ENCODE data around the gene KCNK15. TPM values are rescaled to one million over a fixed set of nuclear protein-coding genes. Genes with fewer than 3 reads are reported as not detected.

Gene KCNK15
- total RNA-seq (2022; extraction: Qiagen RNA extraction) = 0.45 to 0.87 TPM (median 0.54 TPM) in 5 replicates

GRCh38 chr20:44745598-44746366, at the start of gene KCNK15:
KCNK15 (plus strand) TSS chr20:44745865; CDS start chr20:44745911, 46 bp downstream.

GRCh38 chr20:44714701-44715498, 30.8 kb upstream of the KCNK15 start, which contains the start of gene CCN5:
CCN5 (plus strand) TSS chr20:44715369; CDS start chr20:44715391, 22 bp downstream.

Other genes with a start within 250 kb of the KCNK15 start
- gene SERINC3, start 223.8 kb upstream of the KCNK15 start, total RNA-seq (2022; extraction: Qiagen RNA extraction) = 71.0 to 91.1 TPM (median 80.0 TPM) in 5 replicates
- 37.1 to 43.1 TPM (median 39.8 TPM) in 5 replicates for gene PKIG, start 163.3 kb upstream of the KCNK15 start, total RNA-seq (2022; extraction: Qiagen RNA extraction)
- 48.2 to 59.8 TPM (median 53.8 TPM) in 5 replicates for gene ADA, start 94.2 kb upstream of the KCNK15 start, total RNA-seq (2022; extraction: Qiagen RNA extraction)
- gene CCN5, start 30.5 kb upstream of the KCNK15 start, total RNA-seq (2022; extraction: Qiagen RNA extraction) = 25.9 to 39.9 TPM (median 27.5 TPM) in 5 replicates
- gene RIMS4, start 64.7 kb downstream of the KCNK15 start, total RNA-seq (2022; extraction: Qiagen RNA extraction) = 1.3 to 2.0 TPM (median 1.6 TPM) in 5 replicates
- 187 to 204 TPM (median 194 TPM) in 5 replicates for gene YWHAB, start 139.8 kb downstream of the KCNK15 start, total RNA-seq (2022; extraction: Qiagen RNA extraction)
- 11.4 to 20.6 TPM (median 15.7 TPM) in 5 replicates for gene PABPC1L, start 164.2 kb downstream of the KCNK15 start, total RNA-seq (2022; extraction: Qiagen RNA extraction)
- gene TOMM34, start 214.5 kb downstream of the KCNK15 start, total RNA-seq (2022; extraction: Qiagen RNA extraction) = 38.6 to 46.0 TPM (median 39.2 TPM) in 5 replicates
- gene STK4, start 220.6 kb downstream of the KCNK15 start, total RNA-seq (2022; extraction: Qiagen RNA extraction) = 11.7 to 14.0 TPM (median 13.0 TPM) in 5 replicates

Measured in A549 treated with Mapracorat at 1 μM for 4 hours (cell line).